ENCODE measurements around the gene CPED1.

Gene CPED1

GRCh38 chr7:121329191-121330052 lies 340.9 kb downstream of the CPED1 start:
- H3K4me3 ChIP-seq (ENCODE audit: low read depth, low read length, poor library complexity, severe bottlenecking), result no peak overlapping the region
- no peaks in the 10 kb centered on the region for H3K79me2 ChIP-seq (ENCODE audit: insufficient read depth, low read length)
- H3K9ac ChIP-seq (ENCODE audit: low read length), result no peak overlapping the region
- H3K27ac ChIP-seq (ENCODE audit: low read depth, low read length, poor library complexity, severe bottlenecking), result no peak overlapping the region
- no peak overlapping the region for H2AFZ ChIP-seq (ENCODE audit: low read length)
- H4K20me1 ChIP-seq (ENCODE audit: insufficient read depth, low read length), result no peaks in the 10 kb centered on the region
- TF ChIP-seq CTCF (IDR thresholded peaks at IDR 0.05; ENCODE audit: low read length) (no peak), EZH2 (IDR thresholded peaks at IDR 0.05; ENCODE audit: borderline replicate concordance, low read length) (no peak)
- H3K9me3 ChIP-seq (ENCODE audit: low read length), result peaks cover 5% of the 10 kb centered on the region; the same call in 1 of the 2 replicates
- H3F3A ChIP-seq (ENCODE audit: insufficient read depth, low read length), result no peaks in the 10 kb centered on the region
- no peaks in the 10 kb centered on the region for H3K36me3 ChIP-seq (ENCODE audit: insufficient read depth, low read length)
- H3K4me1 ChIP-seq (ENCODE audit: insufficient read depth, low read length, severe bottlenecking), result peaks cover 18% of the 10 kb centered on the region
- H3K9me2 ChIP-seq (ENCODE audit: low read depth, low read length), result no peaks in the 10 kb centered on the region
- H3K4me2 ChIP-seq (ENCODE audit: low read length), result no peak overlapping the region
- no peaks in the 10 kb centered on the region for H3K27me3 ChIP-seq (ENCODE audit: insufficient read depth, low read length)

- H3K27ac ChIP-seq (ENCODE audit: low read depth, low read length, poor library complexity, severe bottlenecking), result no peak overlapping the region
- H3K9ac ChIP-seq (ENCODE audit: low read length), result no peak overlapping the region
- H3K9me2 ChIP-seq (ENCODE audit: low read depth, low read length), result no peaks in the 10 kb centered on the region
- no peak overlapping the region for H3K4me3 ChIP-seq (ENCODE audit: low read depth, low read length, poor library complexity, severe bottlenecking)
- H3K79me2 ChIP-seq (ENCODE audit: insufficient read depth, low read length), result no peaks in the 10 kb centered on the region
- no peak overlapping the region for H2AFZ ChIP-seq (ENCODE audit: low read length)
- H3K9me3 ChIP-seq (ENCODE audit: low read length), result peaks cover 5% of the 10 kb centered on the region; the same call in 1 of the 2 replicates
- H3K4me2 ChIP-seq (ENCODE audit: low read length), result no peak overlapping the region
- no peaks in the 10 kb centered on the region for H4K20me1 ChIP-seq (ENCODE audit: insufficient read depth, low read length)
- no peaks in the 10 kb centered on the region for H3K36me3 ChIP-seq (ENCODE audit: insufficient read depth, low read length)
- H3K27me3 ChIP-seq (ENCODE audit: insufficient read depth, low read length), result no peaks in the 10 kb centered on the region
- H3K4me1 ChIP-seq (ENCODE audit: insufficient read depth, low read length, severe bottlenecking), result peaks cover 18% of the 10 kb centered on the region
- no peak for TF ChIP-seq EZH2 (IDR thresholded peaks at IDR 0.05; ENCODE audit: borderline replicate concordance, low read length)
- TF ChIP-seq CTCF (IDR thresholded peaks at IDR 0.05; ENCODE audit: low read length), result no peak
- no peaks in the 10 kb centered on the region for H3F3A ChIP-seq (ENCODE audit: insufficient read depth, low read length)
Observed at GRCh38 chr7:121330053-121330833, 341.7 kb downstream of the CPED1 start.

GRCh38 chr7:121331048-121331447 lies 342.5 kb downstream of the CPED1 start:
- TF ChIP-seq CTCF (IDR thresholded peaks at IDR 0.05; ENCODE audit: low read length), result no peak
- TF ChIP-seq EZH2 (IDR thresholded peaks at IDR 0.05; ENCODE audit: borderline replicate concordance, low read length), result no peak
- H2AFZ ChIP-seq (ENCODE audit: low read length), result peak overlapping the region; percentile 72
- peaks cover 5% of the 10 kb centered on the region; the same call in 1 of the 2 replicates for H3K9me3 ChIP-seq (ENCODE audit: low read length)
- H3K27ac ChIP-seq (ENCODE audit: low read depth, low read length, poor library complexity, severe bottlenecking), result peak overlapping the region; percentile 17
- no peak overlapping the region for H3K4me3 ChIP-seq (ENCODE audit: low read depth, low read length, poor library complexity, severe bottlenecking)
- H3K4me1 ChIP-seq (ENCODE audit: insufficient read depth, low read length, severe bottlenecking), result peaks cover 26% of the 10 kb centered on the region
- no peaks in the 10 kb centered on the region for H3K36me3 ChIP-seq (ENCODE audit: insufficient read depth, low read length)
- H4K20me1 ChIP-seq (ENCODE audit: insufficient read depth, low read length), result no peaks in the 10 kb centered on the region
- peak overlapping the region; percentile 10; the same call in 1 of the 2 replicates for H3K9ac ChIP-seq (ENCODE audit: low read length)
- H3K79me2 ChIP-seq (ENCODE audit: insufficient read depth, low read length), result no peaks in the 10 kb centered on the region
- H3K9me2 ChIP-seq (ENCODE audit: low read depth, low read length), result no peaks in the 10 kb centered on the region
- H3K4me2 ChIP-seq (ENCODE audit: low read length), result peak overlapping the region; percentile 4; the same call in 1 of the 2 replicates
- H3K27me3 ChIP-seq (ENCODE audit: insufficient read depth, low read length), result no peaks in the 10 kb centered on the region
- H3F3A ChIP-seq (ENCODE audit: insufficient read depth, low read length), result no peaks in the 10 kb centered on the region

All from OCI-LY1 (cell line).